Measurements from ENCODE around the gene DGKI. TPM values are rescaled to one million over a fixed set of nuclear protein-coding genes. Genes with fewer than 3 reads are reported as not detected.

Gene DGKI
- total and polyA plus RNA-seq, 11 donors: 0.36 to 4.6 (median 1.0) TPM

DNA sequence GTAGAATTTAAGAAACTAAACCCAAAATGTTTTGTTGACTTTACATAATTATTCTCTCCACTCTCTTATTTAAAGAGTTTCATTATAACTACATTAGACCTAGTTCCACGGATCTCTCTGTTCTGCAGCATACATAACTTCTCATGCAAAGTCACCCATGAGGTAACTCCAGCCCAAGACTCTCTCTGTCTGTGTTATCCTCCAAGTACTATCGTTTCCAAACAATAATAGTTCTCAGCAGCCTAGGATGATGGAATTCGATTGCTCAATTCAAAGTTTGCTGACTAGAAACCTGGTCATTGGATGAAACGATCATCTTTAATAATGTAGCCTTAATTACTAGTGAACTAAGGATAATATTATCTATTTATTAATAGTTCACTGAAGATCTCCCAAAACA is 300.1 kb downstream of the DGKI start:
- WGBS, 4 donors: 74 to 85% (median 79%) methylated on average over 4 of the region's 4 CpGs
- H3K4me3 ChIP-seq: no peak overlapping the region
- no peaks in the 10 kb centered on the region for H3K36me3 ChIP-seq
- intact Hi-C loops (cut with DNase I): no loop called here
- no peak overlapping the region for H3K27ac ChIP-seq
- DNase-seq (no peak), ATAC-seq (no peak)
- no peaks in the 10 kb centered on the region for H3K27me3 ChIP-seq
- no peaks in the 10 kb centered on the region for H3K9me3 ChIP-seq
- no peaks in the 10 kb centered on the region for H3K4me1 ChIP-seq
- TF ChIP-seq POLR2A (IDR thresholded peaks at IDR 0.05): no peak
- TF ChIP-seq, protein P1, sequence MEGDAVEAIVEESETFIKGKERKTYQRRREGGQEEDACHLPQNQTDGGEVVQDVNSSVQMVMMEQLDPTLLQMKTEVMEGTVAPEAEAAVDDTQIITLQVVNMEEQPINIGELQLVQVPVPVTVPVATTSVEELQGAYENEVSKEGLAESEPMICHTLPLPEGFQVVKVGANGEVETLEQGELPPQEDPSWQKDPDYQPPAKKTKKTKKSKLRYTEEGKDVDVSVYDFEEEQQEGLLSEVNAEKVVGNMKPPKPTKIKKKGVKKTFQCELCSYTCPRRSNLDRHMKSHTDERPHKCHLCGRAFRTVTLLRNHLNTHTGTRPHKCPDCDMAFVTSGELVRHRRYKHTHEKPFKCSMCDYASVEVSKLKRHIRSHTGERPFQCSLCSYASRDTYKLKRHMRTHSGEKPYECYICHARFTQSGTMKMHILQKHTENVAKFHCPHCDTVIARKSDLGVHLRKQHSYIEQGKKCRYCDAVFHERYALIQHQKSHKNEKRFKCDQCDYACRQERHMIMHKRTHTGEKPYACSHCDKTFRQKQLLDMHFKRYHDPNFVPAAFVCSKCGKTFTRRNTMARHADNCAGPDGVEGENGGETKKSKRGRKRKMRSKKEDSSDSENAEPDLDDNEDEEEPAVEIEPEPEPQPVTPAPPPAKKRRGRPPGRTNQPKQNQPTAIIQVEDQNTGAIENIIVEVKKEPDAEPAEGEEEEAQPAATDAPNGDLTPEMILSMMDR (IDR thresholded peaks at IDR 0.05): no peak

GRCh38 chr7:137546009-137546408 is 300.8 kb downstream of the DGKI start:
- intact Hi-C loops (cut with DNase I): no loop called here
- no peak for ATAC-seq
- no peak for DNase-seq
- H3K27ac ChIP-seq: no peak overlapping the region
- no peaks in the 10 kb centered on the region for H3K9me3 ChIP-seq
- no peak for TF ChIP-seq POLR2A (IDR thresholded peaks at IDR 0.05)
- TF ChIP-seq, protein P1 (IDR thresholded peaks at IDR 0.05): no peak
- 88 to 94% (median 93%) methylated on average over 13 of the region's 13 CpGs for WGBS, 4 donors
- no peaks in the 10 kb centered on the region for H3K36me3 ChIP-seq
- H3K4me1 ChIP-seq: no peaks in the 10 kb centered on the region
- no peak overlapping the region for H3K4me3 ChIP-seq
- H3K27me3 ChIP-seq: no peaks in the 10 kb centered on the region

DNA sequence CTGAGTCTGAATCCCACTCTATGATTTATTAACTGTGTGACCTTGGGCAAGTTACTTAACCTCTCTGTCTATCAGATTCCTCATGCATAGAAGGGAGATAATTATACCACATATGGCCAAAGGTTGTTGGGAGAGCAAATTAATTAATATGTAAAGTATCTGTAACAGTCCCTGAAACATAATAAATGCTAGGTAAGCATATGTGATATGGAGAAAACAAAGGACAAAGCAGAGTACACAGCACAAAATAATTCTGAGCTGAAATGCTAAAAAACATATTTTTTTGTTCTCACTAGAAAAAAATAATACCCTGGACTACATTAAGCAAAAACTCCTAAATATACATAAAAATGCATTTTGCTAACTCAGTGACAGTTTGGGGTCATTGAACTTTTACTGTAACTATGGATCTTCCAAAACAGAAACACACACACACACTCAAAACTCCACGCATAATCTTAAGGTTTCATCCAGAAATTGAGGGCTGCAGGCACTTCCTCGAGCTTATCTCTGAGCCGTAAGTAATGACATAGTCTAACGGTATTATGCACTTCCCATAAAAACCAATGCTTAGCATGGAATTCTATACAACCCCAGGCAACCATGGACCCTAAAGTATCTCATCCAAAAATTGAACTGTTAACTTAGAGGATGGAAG is 301.6 kb downstream of the DGKI start:
- Histone ChIP-seq H3K9me3 (no peaks in the 10 kb centered on the region), H3K4me1 (no peaks in the 10 kb centered on the region), H3K36me3 (no peaks in the 10 kb centered on the region), H3K27ac (no peak overlapping the region), H3K27me3 (no peaks in the 10 kb centered on the region), H3K4me3 (no peak overlapping the region)
- DNase-seq: no peak
- ATAC-seq: no peak
- no peak for TF ChIP-seq POLR2A (IDR thresholded peaks at IDR 0.05)
- TF ChIP-seq, protein P1 (IDR thresholded peaks at IDR 0.05): no peak
- intact Hi-C loops (cut with DNase I): no loop called here
- WGBS, 4 donors: 36 to 53% (median 43%) methylated on average over 4 of the region's 4 CpGs

DNA sequence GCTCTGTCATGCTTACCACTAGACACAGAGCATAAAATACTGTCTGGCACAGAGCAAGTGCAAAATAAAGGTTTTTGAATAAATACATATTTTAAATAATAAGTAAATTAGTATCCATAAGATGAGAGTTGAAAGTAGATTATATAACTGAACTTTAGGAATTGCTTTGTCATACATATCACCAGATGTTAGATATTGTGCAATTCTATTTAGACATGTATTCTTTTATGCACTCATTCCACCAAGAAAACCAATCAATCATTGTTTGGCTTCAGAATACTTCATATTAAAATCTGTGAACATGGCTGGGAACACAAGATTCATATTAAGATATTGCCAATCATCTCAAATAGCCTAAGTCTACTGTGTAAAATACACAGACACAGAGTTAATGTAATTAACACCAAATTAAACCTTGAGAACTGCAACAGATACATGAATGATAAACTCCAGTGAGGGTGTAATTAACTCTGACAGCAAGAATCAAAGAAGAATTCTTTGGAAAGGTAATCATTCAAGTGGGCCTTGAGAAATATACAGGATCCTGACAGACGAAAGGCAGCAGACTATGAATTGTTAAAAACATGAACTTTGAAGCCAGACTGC is 302.2 kb downstream of the DGKI start:
- no peaks in the 10 kb centered on the region for H3K27me3 ChIP-seq
- ATAC-seq: no peak
- no peaks in the 10 kb centered on the region for H3K36me3 ChIP-seq
- no peaks in the 10 kb centered on the region for H3K4me1 ChIP-seq
- 69 to 89% (median 84%) methylated on average over 1 of the region's 1 CpG for WGBS, 4 donors
- no peak for TF ChIP-seq POLR2A (IDR thresholded peaks at IDR 0.05)
- TF ChIP-seq, protein P1 (IDR thresholded peaks at IDR 0.05): no peak
- no peaks in the 10 kb centered on the region for H3K9me3 ChIP-seq
- DNase-seq: no peak
- H3K4me3 ChIP-seq: no peak overlapping the region
- H3K27ac ChIP-seq: no peak overlapping the region
- intact Hi-C loops (cut with DNase I): no loop called here
